Liver (tissue), 9 donors: ENCODE measurements around the gene TYW1. TPM values are rescaled to one million over a fixed set of nuclear protein-coding genes. Genes with fewer than 3 reads are reported as not detected.
"Not testable (repeated sequence)": the region's sequence is repeated elsewhere in the genome, so short reads cannot be mapped to it uniquely, and the experiment has no call there.

ENCODE experiments used
- DNase-seq: peaks from one replicate; pipeline ENCODE4 v3.0.0-alpha.2; 2017; ENCODE audit warnings: low spot score
- H3K27ac ChIP-seq, 2 donors: one replicate each; pipeline ENCODE4 v1.7.0; 2013; ENCODE audit warnings: inconsistent platforms in 2 of 2, low read length in 2 of 2, control low read depth in 1 of 2, low read depth in 1 of 2, mild to moderate bottlenecking in 1 of 2
- H3K27me3 ChIP-seq, 4 donors: one replicate each; pipeline versions ENCODE4 v1.6.1 to v1.7.0; 2013; ENCODE audit warnings: low read length in 3 of 4, inconsistent platforms in 1 of 4, mild to moderate bottlenecking in 1 of 4, moderate library complexity in 1 of 4; ENCODE audit not compliant: control insufficient read depth in 4 of 4, insufficient read depth in 4 of 4
- H3K36me3 ChIP-seq, 4 donors: one replicate each; pipeline versions ENCODE4 v1.6.1 to v1.7.0; 2013; ENCODE audit warnings: low read length in 3 of 4, mild to moderate bottlenecking in 3 of 4, low read depth in 1 of 4, moderate library complexity in 1 of 4; ENCODE audit not compliant: control insufficient read depth in 4 of 4, insufficient read depth in 3 of 4
- H3K4me1 ChIP-seq, 4 donors: one replicate each; pipeline versions ENCODE4 v1.6.1 to v1.7.0; 2013; ENCODE audit warnings: low read length in 3 of 4, mild to moderate bottlenecking in 3 of 4, moderate library complexity in 1 of 4; ENCODE audit not compliant: control insufficient read depth in 4 of 4, insufficient read depth in 4 of 4
- H3K4me3 ChIP-seq, 3 donors: one replicate each; pipeline versions ENCODE4 v1.6.1 to v1.7.0; 2013; ENCODE audit warnings: low read length in 3 of 3, control low read depth in 1 of 3, low read depth in 1 of 3, mild to moderate bottlenecking in 1 of 3
- H3K9ac ChIP-seq, 2 donors: one replicate each; pipeline ENCODE4 v1.7.0; 2013; ENCODE audit warnings: low read length in 2 of 2, mild to moderate bottlenecking in 2 of 2, moderate library complexity in 2 of 2, control low read depth in 1 of 2, low read depth in 1 of 2
- H3K9me3 ChIP-seq, 4 donors: one replicate each; pipeline versions ENCODE4 v1.6.1 to v1.7.0; 2013; ENCODE audit warnings: low read length in 3 of 4; ENCODE audit not compliant: control insufficient read depth in 4 of 4
- EGR1 ChIP-seq, 2 donors: IDR thresholded peaks; 2 replicates each; pipeline ENCODE4 v1.6.1; 2016 to 2018; ENCODE audit warnings: antibody characterized with exemption in 2 of 2, low read depth in 2 of 2
- FOXA1 ChIP-seq: IDR thresholded peaks from 2 replicates; pipeline ENCODE4 v1.6.1; 2016; ENCODE audit warnings: antibody characterized with exemption
- FOXA2 ChIP-seq: IDR thresholded peaks from 2 replicates; pipeline ENCODE4 v1.6.1; 2016; ENCODE audit warnings: antibody characterized with exemption
- GABPA ChIP-seq, 2 donors: IDR thresholded peaks in 1 of 2; conservative IDR thresholded peaks in 1 of 2; 2 replicates each; pipeline ENCODE4 v1.6.1; 2016; ENCODE audit warnings: antibody characterized with exemption in 2 of 2, mild to moderate bottlenecking in 1 of 2, moderate library complexity in 1 of 2
- HNF4A ChIP-seq, 2 donors: conservative IDR thresholded peaks; 2 replicates each; pipeline ENCODE4 v1.6.1; 2016; ENCODE audit warnings: antibody characterized with exemption in 2 of 2, mild to moderate bottlenecking in 2 of 2
- HNF4G ChIP-seq: IDR thresholded peaks from 2 replicates; pipeline ENCODE4 v1.6.1; 2016; ENCODE audit warnings: antibody characterized with exemption
- JUND ChIP-seq, 2 donors: IDR thresholded peaks; 2 replicates each; pipeline ENCODE4 v1.6.1; 2016; ENCODE audit warnings: antibody characterized with exemption in 2 of 2
- NR2F2 ChIP-seq: IDR thresholded peaks from 2 replicates; pipeline ENCODE4 v1.6.1; 2016; ENCODE audit warnings: antibody characterized with exemption
- RAD21 ChIP-seq, 2 donors: IDR thresholded peaks; 2 replicates each; pipeline ENCODE4 v1.6.1; 2016; ENCODE audit warnings: antibody characterized with exemption in 2 of 2, mild to moderate bottlenecking in 2 of 2
- RXRA ChIP-seq, 2 donors: IDR thresholded peaks; 2 replicates each; pipeline ENCODE4 v1.6.1; 2017 to 2018; ENCODE audit warnings: antibody characterized with exemption in 2 of 2, mild to moderate bottlenecking in 1 of 2
- SP1 ChIP-seq: IDR thresholded peaks from 2 replicates; pipeline ENCODE4 v1.6.1; 2018; ENCODE audit warnings: antibody characterized with exemption, mild to moderate bottlenecking
- TAF1 ChIP-seq: conservative IDR thresholded peaks from 2 replicates; pipeline ENCODE4 v1.6.1; 2016; ENCODE audit warnings: antibody characterized with exemption, mild to moderate bottlenecking
- YY1 ChIP-seq: IDR thresholded peaks from 2 replicates; pipeline ENCODE4 v1.6.1; 2016; ENCODE audit warnings: antibody characterized with exemption, mild to moderate bottlenecking
- WGBS: extraction: QIAGEN DNeasy Blood & Tissue Kit; methylation state at CpG from one replicate; pipeline ENCODE4 v1.1.7; 2013; 5-methylcytosine and 5-hydroxymethylcytosine counted together
- polyA plus RNA-seq, 2 donors: library from polyadenylated mRNA; stranded (reverse) in 1 of 2; unstranded in 1 of 2; fragments of 200-250 nt in 1 of 2; fragments of >200 nt in 1 of 2; fragmentation: Nextera tagmentation in 1 of 2; extraction: Ambion mirVana in 1 of 2; gene quantifications; one replicate each; pipeline versions ENCODE4 v1.2.1 to v1.2.3, GENCODE V29; 2013 to 2015
- total RNA-seq, 2 donors: library from RNA; depleted of rRNA; stranded (reverse); fragments of >200 nt; gene quantifications; one replicate each; pipeline ENCODE4 v1.2.3, GENCODE V29; 2014
- TF ChIP-seq, protein P1 (sequence below): IDR thresholded peaks from 2 replicates; pipeline ENCODE4 v1.6.1; 2016; ENCODE audit warnings: antibody characterized with exemption
- TF ChIP-seq, protein P2 (sequence below): IDR thresholded peaks from 2 replicates; pipeline ENCODE4 v1.6.1; 2016; ENCODE audit warnings: antibody characterized with exemption, mild to moderate bottlenecking
- donor health status: healthy.
- donor health status: healthy.
- donor health status: healthy.
- donor health status: healthy.
- donor health status: healthy.

TYW1 gene, protein sequence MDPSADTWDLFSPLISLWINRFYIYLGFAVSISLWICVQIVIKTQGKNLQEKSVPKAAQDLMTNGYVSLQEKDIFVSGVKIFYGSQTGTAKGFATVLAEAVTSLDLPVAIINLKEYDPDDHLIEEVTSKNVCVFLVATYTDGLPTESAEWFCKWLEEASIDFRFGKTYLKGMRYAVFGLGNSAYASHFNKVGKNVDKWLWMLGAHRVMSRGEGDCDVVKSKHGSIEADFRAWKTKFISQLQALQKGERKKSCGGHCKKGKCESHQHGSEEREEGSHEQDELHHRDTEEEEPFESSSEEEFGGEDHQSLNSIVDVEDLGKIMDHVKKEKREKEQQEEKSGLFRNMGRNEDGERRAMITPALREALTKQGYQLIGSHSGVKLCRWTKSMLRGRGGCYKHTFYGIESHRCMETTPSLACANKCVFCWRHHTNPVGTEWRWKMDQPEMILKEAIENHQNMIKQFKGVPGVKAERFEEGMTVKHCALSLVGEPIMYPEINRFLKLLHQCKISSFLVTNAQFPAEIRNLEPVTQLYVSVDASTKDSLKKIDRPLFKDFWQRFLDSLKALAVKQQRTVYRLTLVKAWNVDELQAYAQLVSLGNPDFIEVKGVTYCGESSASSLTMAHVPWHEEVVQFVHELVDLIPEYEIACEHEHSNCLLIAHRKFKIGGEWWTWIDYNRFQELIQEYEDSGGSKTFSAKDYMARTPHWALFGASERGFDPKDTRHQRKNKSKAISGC
- total RNA-seq = 10 to 100 TPM in 1 of 2 donors, 1 to 10 TPM in 1; 8.5 to 16.6 TPM
- 10 to 100 TPM in 1 of 2 donors, 1 to 10 TPM in 1; 6.7 to 11.2 TPM for polyA plus RNA-seq

DNA sequence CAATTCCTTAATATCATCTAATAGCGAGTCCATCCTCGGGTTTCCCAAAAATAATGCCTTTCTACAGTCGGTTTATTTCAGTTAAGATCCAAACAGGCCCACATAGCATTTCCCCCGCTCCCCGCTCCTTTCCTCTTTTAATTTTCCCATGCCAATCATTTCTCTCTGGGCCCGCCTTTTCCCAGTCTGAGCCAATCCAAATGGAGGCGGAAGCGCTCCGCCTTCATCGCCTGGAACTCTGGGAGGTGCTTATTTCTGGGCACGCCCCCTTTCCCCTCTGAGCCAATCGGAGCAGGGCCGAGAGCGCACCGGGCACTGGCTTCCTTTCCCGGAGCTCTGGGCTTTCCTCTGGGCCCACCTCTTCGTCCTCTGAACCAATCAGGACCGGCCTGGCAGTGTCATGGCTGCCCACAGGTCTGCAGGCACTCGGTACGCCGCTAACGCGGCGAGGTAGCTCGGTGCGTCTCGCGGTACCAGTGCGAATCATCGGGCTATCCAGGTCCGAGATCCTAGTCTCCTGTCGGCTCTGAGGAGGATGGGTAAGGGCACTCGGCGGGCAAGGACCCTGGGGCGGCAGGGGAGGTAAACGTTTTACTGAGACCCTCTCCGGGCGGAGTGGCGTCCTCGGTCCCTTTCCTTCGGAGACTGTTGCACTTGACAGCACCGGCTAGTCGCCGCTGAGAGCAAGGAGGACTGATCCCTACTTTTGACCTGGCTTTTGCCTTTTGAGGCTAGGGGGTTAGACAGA, at the start of gene TYW1:
TSS of gene TYW1 (plus strand) at position 390 of the 748 bp plus-strand sequence. CDS start at position 536, 146 bp downstream.
- peak within 1 kb of the TSS; percentile 73 to 94 (median 85) for H3K4me3 ChIP-seq
- peak; percentile 99 for DNase-seq
- peak within 1 kb of the TSS; percentile 63 to 84 for H3K27ac ChIP-seq
- peak; percentile 98 for TF ChIP-seq YY1
- TF ChIP-seq, protein P1, sequence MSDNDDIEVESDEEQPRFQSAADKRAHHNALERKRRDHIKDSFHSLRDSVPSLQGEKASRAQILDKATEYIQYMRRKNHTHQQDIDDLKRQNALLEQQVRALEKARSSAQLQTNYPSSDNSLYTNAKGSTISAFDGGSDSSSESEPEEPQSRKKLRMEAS = peak; percentile 16
- TF ChIP-seq GABPA (IDR thresholded peaks at IDR 0.05 in 1 of 2, conservative IDR thresholded peaks at IDR 0.05 in 1 of 2) = peak; percentile 53 to 88
- TF ChIP-seq TAF1 = peak; percentile 54
- TF ChIP-seq, protein P2, sequence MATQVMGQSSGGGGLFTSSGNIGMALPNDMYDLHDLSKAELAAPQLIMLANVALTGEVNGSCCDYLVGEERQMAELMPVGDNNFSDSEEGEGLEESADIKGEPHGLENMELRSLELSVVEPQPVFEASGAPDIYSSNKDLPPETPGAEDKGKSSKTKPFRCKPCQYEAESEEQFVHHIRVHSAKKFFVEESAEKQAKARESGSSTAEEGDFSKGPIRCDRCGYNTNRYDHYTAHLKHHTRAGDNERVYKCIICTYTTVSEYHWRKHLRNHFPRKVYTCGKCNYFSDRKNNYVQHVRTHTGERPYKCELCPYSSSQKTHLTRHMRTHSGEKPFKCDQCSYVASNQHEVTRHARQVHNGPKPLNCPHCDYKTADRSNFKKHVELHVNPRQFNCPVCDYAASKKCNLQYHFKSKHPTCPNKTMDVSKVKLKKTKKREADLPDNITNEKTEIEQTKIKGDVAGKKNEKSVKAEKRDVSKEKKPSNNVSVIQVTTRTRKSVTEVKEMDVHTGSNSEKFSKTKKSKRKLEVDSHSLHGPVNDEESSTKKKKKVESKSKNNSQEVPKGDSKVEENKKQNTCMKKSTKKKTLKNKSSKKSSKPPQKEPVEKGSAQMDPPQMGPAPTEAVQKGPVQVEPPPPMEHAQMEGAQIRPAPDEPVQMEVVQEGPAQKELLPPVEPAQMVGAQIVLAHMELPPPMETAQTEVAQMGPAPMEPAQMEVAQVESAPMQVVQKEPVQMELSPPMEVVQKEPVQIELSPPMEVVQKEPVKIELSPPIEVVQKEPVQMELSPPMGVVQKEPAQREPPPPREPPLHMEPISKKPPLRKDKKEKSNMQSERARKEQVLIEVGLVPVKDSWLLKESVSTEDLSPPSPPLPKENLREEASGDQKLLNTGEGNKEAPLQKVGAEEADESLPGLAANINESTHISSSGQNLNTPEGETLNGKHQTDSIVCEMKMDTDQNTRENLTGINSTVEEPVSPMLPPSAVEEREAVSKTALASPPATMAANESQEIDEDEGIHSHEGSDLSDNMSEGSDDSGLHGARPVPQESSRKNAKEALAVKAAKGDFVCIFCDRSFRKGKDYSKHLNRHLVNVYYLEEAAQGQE = peak; percentile 23
- TF ChIP-seq EGR1 (IDR thresholded peaks at IDR 0.05; ENCODE audit: low read depth in 2 of 2) = peak in 1 of 2 donors; percentile 20
- peak; percentile 85 for TF ChIP-seq SP1
- TF ChIP-seq RXRA (IDR thresholded peaks at IDR 0.05) = peak in 1 of 2 donors; percentile 3
- peaks cover 2 to 10% (median 7%) of the 10 kb centered on the region in 4 donors for H3K36me3 ChIP-seq
- not testable (repeated sequence) for H3K4me1 ChIP-seq, H3K9me3 ChIP-seq, H3K27me3 ChIP-seq
- H3K9ac ChIP-seq = peak within 1 kb of the TSS; percentile 75 to 85
- WGBS = under 1% methylated on average over 44 of the region's 44 CpGs

DNA sequence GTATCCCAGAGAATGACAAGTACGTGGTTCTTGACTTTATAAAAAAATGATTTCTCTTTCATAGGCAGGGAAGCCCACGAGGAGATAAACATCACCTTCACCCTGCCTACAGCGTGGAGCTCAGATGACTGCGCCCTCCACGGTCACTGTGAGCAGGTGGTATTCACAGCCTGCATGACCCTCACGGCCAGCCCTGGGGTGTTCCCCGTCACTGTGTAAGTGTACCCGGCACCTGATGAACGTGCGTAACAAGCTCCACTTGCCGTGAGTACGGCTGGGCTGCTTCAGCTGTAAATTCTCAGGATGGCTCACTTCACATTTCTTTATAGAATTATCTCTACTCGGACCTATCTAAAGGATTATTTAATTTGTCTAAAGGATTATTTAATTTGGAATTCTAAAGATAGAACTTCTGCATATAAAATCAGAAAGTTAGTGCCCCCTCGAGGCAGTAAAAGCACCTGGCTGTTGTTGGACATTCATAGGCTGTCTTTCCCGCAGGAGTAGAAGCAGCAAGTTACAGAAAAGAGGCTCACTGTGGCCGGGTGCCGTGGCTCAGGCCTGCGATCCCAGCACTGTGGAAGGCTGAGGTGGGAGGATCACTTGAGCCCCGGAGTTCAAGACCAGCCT, 48.0 kb upstream of the TYW1 start:
- 95% methylated on average over 19 of the region's 19 CpGs for WGBS
- Histone ChIP-seq H3K9ac (no peak overlapping the region), H3K9me3 (no peaks in the 10 kb centered on the region), H3K36me3 (peaks cover 25 to 75% (median 52%) of the 10 kb centered on the region in 4 donors), H3K4me1 (no peaks in the 10 kb centered on the region), H3K27me3 (no peaks in the 10 kb centered on the region), H3K4me3 (no peak overlapping the region), H3K27ac (no peak overlapping the region)
- TF ChIP-seq FOXA1 = no peak
- TF ChIP-seq NR2F2 = no peak
- no peak for TF ChIP-seq HNF4G
- TF ChIP-seq HNF4A (conservative IDR thresholded peaks at IDR 0.05) = no peak
- TF ChIP-seq FOXA2 = no peak
- TF ChIP-seq, protein P2 = no peak
- no peak for TF ChIP-seq RAD21 (IDR thresholded peaks at IDR 0.05)
- no peak for TF ChIP-seq JUND (IDR thresholded peaks at IDR 0.05)
- TF ChIP-seq TAF1 = no peak
- TF ChIP-seq GABPA (IDR thresholded peaks at IDR 0.05 in 1 of 2, conservative IDR thresholded peaks at IDR 0.05 in 1 of 2) = no peak
- no peak for TF ChIP-seq RXRA (IDR thresholded peaks at IDR 0.05)
- DNase-seq = no peak
